Common myeloid progenitor, CD34-positive (primary cell): ENCODE measurements around the gene CCN6.
"Not testable (repeated sequence)": the region's sequence is repeated elsewhere in the genome, so short reads cannot be mapped to it uniquely, and the experiment has no call there.

Experiments used
- CTCF ChIA-PET: fragments of 350-600 bp; sonication (Branson Sonifier 250); formaldehyde crosslinking; loops from one replicate; lab custom pipeline; 2021; ENCODE audit warnings: antibody characterized with exemption; lab: Charles Lee
- POLR2A ChIA-PET: fragments of 350-600 bp; sonication (Branson Sonifier 250); formaldehyde crosslinking; loops from one replicate; lab custom pipeline; 2021; ENCODE audit warnings: antibody characterized with exemption; lab: Charles Lee
- DNase-seq, 3 donors: peaks; one replicate each; pipeline versions ENCODE4 v3.0.0 to v3.0.0-alpha.2; 2013
- H3K27ac ChIP-seq, 2 experiments: 1 replicate in 1 of 2; 2 replicates in 1 of 2; pipeline ENCODE4 v1.7.0; 2013; ENCODE audit warnings: inconsistent platforms in 2 of 2, low read length in 2 of 2, mild to moderate bottlenecking in 2 of 2, low read depth in 1 of 2, moderate library complexity in 1 of 2; ENCODE audit not compliant: severe bottlenecking in 2 of 2, insufficient read depth in 1 of 2, poor library complexity in 1 of 2
- H3K27me3 ChIP-seq, 5 experiments: replicated peaks in 2 of 5; 1 replicate in 3 of 5; 2 replicates in 2 of 5; pipeline versions ENCODE4 v1.6.1 to v1.7.0; 2013; ENCODE audit warnings: low read length in 4 of 5, mild to moderate bottlenecking in 2 of 5, moderate library complexity in 2 of 5, inconsistent platforms in 1 of 5; ENCODE audit not compliant: insufficient read depth in 5 of 5, control insufficient read depth in 4 of 5
- H3K36me3 ChIP-seq, 4 experiments: 1 replicate in 2 of 4; 2 replicates in 2 of 4; pipeline versions ENCODE4 v1.6.1 to v1.7.0; 2013; ENCODE audit warnings: low read length in 3 of 4, control low read depth in 1 of 4, mild to moderate bottlenecking in 1 of 4; ENCODE audit not compliant: control insufficient read depth in 4 of 4, insufficient read depth in 4 of 4
- H3K4me1 ChIP-seq, 4 experiments: 1 replicate in 3 of 4; 2 replicates in 1 of 4; pipeline versions ENCODE4 v1.6.1 to v1.7.1; 2013; ENCODE audit warnings: low read length in 3 of 4, mild to moderate bottlenecking in 3 of 4, control low read depth in 1 of 4, inconsistent platforms in 1 of 4, moderate library complexity in 1 of 4; ENCODE audit not compliant: control insufficient read depth in 4 of 4, insufficient read depth in 4 of 4; ENCODE audit errors: control extremely low read depth in 1 of 4
- H3K4me3 ChIP-seq, 7 experiments: 1 replicate in 4 of 7; 2 replicates in 3 of 7; pipeline versions ENCODE4 v1.5.1 to v1.7.0; 2013; ENCODE audit warnings: mild to moderate bottlenecking in 7 of 7, low read length in 6 of 7, moderate library complexity in 6 of 7, inconsistent platforms in 2 of 7, low read depth in 2 of 7, control low read depth in 1 of 7; ENCODE audit not compliant: insufficient read depth in 4 of 7, control insufficient read depth in 1 of 7; ENCODE audit errors: extremely low read depth in 1 of 7
- H3K9me3 ChIP-seq, 5 experiments: 1 replicate in 4 of 5; 2 replicates in 1 of 5; pipeline versions ENCODE4 v1.6.1 to v1.7.1; 2013; ENCODE audit warnings: low read length in 4 of 5, mild to moderate bottlenecking in 2 of 5, inconsistent platforms in 1 of 5, low read depth in 1 of 5, moderate library complexity in 1 of 5; ENCODE audit not compliant: control insufficient read depth in 4 of 5, insufficient read depth in 2 of 5; ENCODE audit errors: control extremely low read depth in 1 of 5
- WGBS: methylation state at CpG from one replicate; pipeline ENCODE4 v1.1.5; 2013; ENCODE audit not compliant: insufficient coverage; 5-methylcytosine and 5-hydroxymethylcytosine counted together

The CCN6 gene

DNA sequence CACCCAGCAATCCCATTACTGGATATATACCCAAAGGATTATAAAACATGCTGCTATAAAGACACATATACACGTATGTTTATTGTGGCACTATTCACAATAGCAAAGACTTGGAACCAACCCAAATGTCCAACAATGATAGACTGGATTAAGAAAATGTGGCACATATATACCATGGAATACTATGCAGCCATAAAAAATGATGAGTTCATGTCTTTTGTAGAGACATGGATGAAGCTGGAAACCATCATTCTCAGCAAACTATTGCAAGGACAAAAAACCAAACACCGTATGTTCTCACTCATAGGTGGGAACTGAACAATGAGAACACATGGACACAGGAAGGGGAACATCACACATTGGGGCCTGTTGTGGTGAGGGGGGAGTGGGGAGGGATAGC, 52.1 kb downstream of the CCN6 start:
- H3K4me3 ChIP-seq, CTCF ChIA-PET, H3K36me3 ChIP-seq: not testable (repeated sequence)

DNA sequence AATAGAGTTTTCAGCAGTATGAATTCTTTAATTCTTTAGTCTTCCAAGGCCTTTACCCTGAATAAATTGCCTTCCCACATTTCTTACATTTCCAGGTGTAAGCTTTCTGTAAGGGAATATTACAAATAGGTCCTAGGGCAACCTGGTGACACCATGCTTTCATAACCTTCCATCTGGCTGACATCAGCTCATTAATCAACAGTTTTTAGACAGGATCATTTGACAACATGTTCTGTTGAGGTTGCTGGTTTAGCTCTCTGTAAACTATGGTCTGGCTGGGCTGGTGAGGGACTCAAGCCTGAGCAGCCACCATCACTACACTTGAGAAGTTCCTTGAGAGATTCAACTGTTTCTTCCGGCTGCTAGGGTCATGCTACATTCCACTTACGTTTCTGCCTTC, 52.7 kb downstream of the CCN6 start:
- no peaks in the 10 kb centered on the region for H3K4me1 ChIP-seq
- CTCF ChIA-PET: interaction anchor here (1.8 kb wide), 1 partner anchor 17 kb away, joined by 5 read pairs; no protein-coding TSS in a partner anchor
- no peak for DNase-seq
- no peaks in the 10 kb centered on the region for H3K27me3 ChIP-seq
- no peaks in the 10 kb centered on the region for H3K36me3 ChIP-seq
- POLR2A ChIA-PET: no interaction called here
- H3K9me3 ChIP-seq: peaks cover 0 to 5% (median 0%) of the 10 kb centered on the region in 5 experiments
- H3K27ac ChIP-seq: no peak overlapping the region
- no peak overlapping the region for H3K4me3 ChIP-seq
- no CpG with 5 or more reads among the region's 2 CpGs for WGBS

More for the DNA sequence above, 52.1 kb downstream of the CCN6 start:
- POLR2A ChIA-PET, H3K9me3 ChIP-seq, DNase-seq, H3K4me1 ChIP-seq, H3K27me3 ChIP-seq, H3K27ac ChIP-seq: not testable (repeated sequence)
- WGBS: no CpG with 5 or more reads among the region's 2 CpGs

DNA sequence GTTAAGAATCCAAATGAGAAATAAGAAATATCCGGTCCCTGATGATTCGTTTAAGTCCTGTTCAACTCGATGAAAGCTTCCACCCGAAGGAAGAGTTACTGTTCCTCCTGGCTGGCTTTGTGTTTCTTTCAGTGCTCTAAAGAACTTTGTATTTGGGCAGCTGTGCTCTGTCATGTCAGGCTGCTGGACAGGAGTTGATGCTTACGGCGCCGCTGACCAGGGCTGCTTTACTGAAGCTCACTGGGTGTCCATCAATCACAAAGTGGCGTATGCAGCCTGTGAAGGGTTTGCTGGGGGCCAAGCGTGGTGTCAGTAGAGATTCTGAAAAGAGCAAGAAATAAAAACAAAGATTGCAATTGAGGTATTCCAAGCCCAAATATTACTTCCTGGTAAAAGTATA, 55.4 kb downstream of the CCN6 start:
- no peak for DNase-seq
- Histone ChIP-seq H3K27ac (no peak overlapping the region), H3K4me3 (no peak overlapping the region), H3K4me1 (no peaks in the 10 kb centered on the region), H3K27me3 (no peaks in the 10 kb centered on the region), H3K9me3 (peaks cover 0 to 5% (median 0%) of the 10 kb centered on the region in 5 experiments), H3K36me3 (no peaks in the 10 kb centered on the region)
- ChIA-PET POLR2A (no interaction called here), CTCF (interaction anchor here (1.5 kb wide), 1 partner anchor 55 kb away, joined by 3 read pairs; no protein-coding TSS in a partner anchor)
- WGBS: 92% methylated on average over 8 of the region's 9 CpGs

DNA sequence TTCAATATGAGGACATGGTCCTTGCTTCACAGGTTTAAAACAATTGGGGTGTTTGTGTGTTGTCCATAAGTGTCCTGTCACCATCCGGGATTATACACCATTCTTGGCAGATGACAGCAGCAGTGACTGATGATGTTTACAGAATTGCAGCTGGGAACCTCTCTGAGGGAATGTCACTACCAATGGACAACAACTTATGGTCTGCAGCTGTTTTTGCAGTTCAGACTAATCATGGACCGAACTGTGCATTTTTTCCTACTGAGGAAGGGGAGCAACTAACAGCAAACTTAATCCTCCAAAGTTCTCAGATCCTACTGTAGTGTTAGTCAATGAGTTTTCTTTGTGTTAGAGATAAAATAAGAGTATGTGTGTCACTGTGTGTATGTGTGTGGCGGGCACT, 59.5 kb downstream of the CCN6 start:
- H3K9me3 ChIP-seq: no peaks in the 10 kb centered on the region
- no peak overlapping the region for H3K27ac ChIP-seq
- ChIA-PET POLR2A (no interaction called here), CTCF (interaction anchor here (1.2 kb wide), 1 partner anchor 18 kb away, joined by 3 read pairs; no protein-coding TSS in a partner anchor)
- H3K4me1 ChIP-seq: peaks cover 2 to 11% (median 8%) of the 10 kb centered on the region in 4 experiments
- H3K27me3 ChIP-seq: no peaks in the 10 kb centered on the region
- H3K36me3 ChIP-seq: no peaks in the 10 kb centered on the region
- DNase-seq: no peak
- WGBS: 94% methylated on average over 2 of the region's 3 CpGs
- no peak overlapping the region for H3K4me3 ChIP-seq

DNA sequence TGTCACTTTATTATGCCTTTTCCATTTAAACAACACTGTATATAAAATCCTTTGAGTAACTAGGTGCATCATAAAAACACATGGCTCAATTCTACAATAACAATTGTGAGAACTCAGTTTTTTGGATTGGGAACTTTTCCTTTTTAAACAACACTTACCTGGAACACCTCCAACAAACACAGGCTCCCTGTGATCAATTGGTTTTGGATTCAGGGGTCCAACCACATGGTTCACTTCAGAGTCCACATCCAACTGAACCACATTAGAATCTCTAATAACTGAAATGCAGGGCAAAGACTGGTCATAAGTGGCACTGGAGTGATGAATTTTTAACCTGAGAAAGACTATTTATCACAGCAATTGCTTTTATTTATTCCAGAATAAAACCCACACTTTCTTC, 60.0 kb downstream of the CCN6 start:
- Histone ChIP-seq H3K27me3 (no peaks in the 10 kb centered on the region), H3K27ac (no peak overlapping the region), H3K36me3 (no peaks in the 10 kb centered on the region), H3K9me3 (no peaks in the 10 kb centered on the region), H3K4me3 (no peak overlapping the region), H3K4me1 (peaks cover 2 to 11% (median 8%) of the 10 kb centered on the region in 4 experiments)
- ChIA-PET POLR2A (no interaction called here), CTCF (interaction anchor here (1.2 kb wide), 1 partner anchor 17 kb away, joined by 3 read pairs; no protein-coding TSS in a partner anchor)
- DNase-seq: no peak

DNA sequence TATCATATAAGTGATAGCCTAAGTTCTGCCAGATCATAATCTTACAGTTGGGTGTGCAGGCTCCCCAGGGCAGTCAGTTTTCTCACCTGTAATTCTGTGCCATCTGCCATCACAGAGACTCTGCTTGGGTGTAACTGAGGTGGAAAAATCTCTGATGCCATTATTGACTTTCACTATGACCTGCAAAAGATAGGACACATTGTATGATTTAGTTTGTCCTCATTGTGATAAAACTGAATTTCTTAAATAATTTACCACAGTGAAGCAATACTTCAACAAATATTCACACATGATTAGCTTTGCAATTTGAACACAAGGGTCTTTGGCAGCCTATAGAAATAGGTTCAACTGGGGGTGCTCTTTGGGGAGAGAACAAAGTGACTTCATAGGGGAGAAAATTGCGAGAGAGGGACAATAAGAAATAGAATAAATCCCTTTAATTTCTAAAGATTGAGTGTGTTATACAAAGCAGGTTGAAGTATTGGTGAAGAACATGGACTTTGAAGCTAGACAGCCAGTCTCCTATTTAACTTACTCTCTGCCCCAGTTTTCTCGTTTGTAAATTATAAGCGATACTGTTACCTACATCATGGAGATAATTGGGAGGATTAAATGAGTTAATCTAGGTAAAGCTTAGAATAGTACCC, 60.8 kb downstream of the CCN6 start:
- no peak for DNase-seq
- Histone ChIP-seq H3K4me1 (peaks cover 2 to 11% (median 8%) of the 10 kb centered on the region in 4 experiments), H3K9me3 (no peaks in the 10 kb centered on the region), H3K4me3 (no peak overlapping the region), H3K27me3 (no peaks in the 10 kb centered on the region), H3K27ac (no peak overlapping the region), H3K36me3 (no peaks in the 10 kb centered on the region)
- POLR2A ChIA-PET: no interaction called here
- CTCF ChIA-PET: no interaction called here
- no CpG with 5 or more reads among the region's 3 CpGs for WGBS

DNA sequence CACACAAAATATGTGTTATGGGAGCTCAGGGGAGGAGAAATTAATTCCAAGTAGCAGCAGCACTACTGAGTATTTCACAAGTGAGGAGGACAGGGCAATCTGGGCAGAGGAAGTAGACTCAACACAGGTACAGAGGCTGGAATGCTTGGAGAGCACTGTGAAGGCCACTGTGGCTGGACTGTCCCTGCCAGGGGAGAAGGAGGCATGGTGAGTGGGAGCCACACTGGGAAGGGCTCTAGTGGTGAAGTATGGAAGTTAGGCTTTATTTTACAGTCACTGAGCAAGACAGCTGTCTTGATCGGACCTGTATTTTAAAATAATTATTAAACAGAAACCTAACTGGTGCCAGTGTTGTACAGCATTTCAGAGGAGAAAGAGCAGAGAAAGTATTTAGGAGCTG, 62.3 kb downstream of the CCN6 start:
- CTCF ChIA-PET: no interaction called here
- no peak for DNase-seq
- Histone ChIP-seq H3K9me3 (no peaks in the 10 kb centered on the region), H3K36me3 (no peaks in the 10 kb centered on the region), H3K27me3 (no peaks in the 10 kb centered on the region), H3K4me1 (peaks cover 2 to 11% (median 8%) of the 10 kb centered on the region in 4 experiments), H3K27ac (no peak overlapping the region), H3K4me3 (no peak overlapping the region)
- POLR2A ChIA-PET: no interaction called here
- no CpG with 5 or more reads among the region's 1 CpG for WGBS
